ENCODE results near the gene SH3RF3. TPM values are rescaled to one million over a fixed set of nuclear protein-coding genes. Genes with fewer than 3 reads are reported as not detected.

Gene SH3RF3
- polyA plus RNA-seq, 1 donor (not counting 4 experiments of a cell fraction or from before 2014, with no cell fraction given): 0.08 TPM

DNA sequence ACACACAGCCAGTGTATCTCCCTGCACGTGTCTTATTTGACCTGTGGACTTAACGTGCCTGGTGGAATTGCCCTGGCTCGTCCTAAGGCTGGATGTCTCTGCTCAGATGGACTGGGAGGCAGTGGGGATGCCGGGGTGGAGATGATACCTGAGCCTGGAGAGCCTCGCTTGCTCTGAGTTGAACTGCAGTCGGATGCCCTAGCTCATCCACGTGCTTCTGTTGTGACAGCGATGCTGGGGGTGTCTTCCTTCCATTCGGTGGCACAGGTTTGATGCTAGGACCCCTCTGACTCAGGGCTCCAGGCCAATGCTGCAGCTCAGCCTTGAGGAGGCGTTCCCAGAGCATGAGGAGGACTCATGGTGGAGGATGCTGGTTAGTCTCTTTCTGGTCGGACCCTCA lies 117.6 kb downstream of the SH3RF3 start:
- no peak overlapping the region for H3K4me2 ChIP-seq (ENCODE audit: control insufficient read depth, extremely low read depth, insufficient read depth, low read depth, low read length)
- dilution Hi-C loops (cut with MboI; ENCODE audit: extremely low pct_ligation_motif_present, low sequenced_read_pairs): no loop called here
- no peak overlapping the region for H3K9ac ChIP-seq (ENCODE audit: control insufficient read depth, extremely low read depth, insufficient read depth, low read length)
- H4K20me1 ChIP-seq (ENCODE audit: control insufficient read depth, extremely low read depth, insufficient read depth, low read length): no peaks in the 10 kb centered on the region
- TF ChIP-seq EZH2 (IDR thresholded peaks at IDR 0.05; ENCODE audit: low read length): no peak
- TF ChIP-seq CTCF (optimal IDR thresholded peaks at IDR 0.05 in 1 of 3, IDR thresholded peaks at IDR 0.05 in 1 of 3, conservative IDR thresholded peaks at IDR 0.05 in 1 of 3; ENCODE audit: extremely low read depth in 1 of 3, insufficient read depth in 2 of 3, low read length in 3 of 3): no peak
- FAIRE-seq (no peak), DNase-seq (ENCODE audit: low read depth, low spot score) (no peak)
- H3K79me2 ChIP-seq (ENCODE audit: control insufficient read depth, insufficient read depth, low read length): no peaks in the 10 kb centered on the region
- no peak overlapping the region for H2AFZ ChIP-seq (ENCODE audit: control insufficient read depth, low read length)
- H3K27ac ChIP-seq (ENCODE audit: control insufficient read depth, insufficient read depth, low read length): no peak overlapping the region
- no peak overlapping the region for H3K4me3 ChIP-seq (ENCODE audit: control insufficient read depth in 2 of 3, extremely low read depth in 1 of 3, insufficient read depth in 2 of 3, low read depth in 1 of 3, low read length in 3 of 3)
- no peaks in the 10 kb centered on the region for H3K9me1 ChIP-seq (ENCODE audit: control insufficient read depth, extremely low read depth, insufficient read depth, low read length)
- no peaks in the 10 kb centered on the region for H3K9me3 ChIP-seq (ENCODE audit: control insufficient read depth, low read depth, low read length)
- H3K36me3 ChIP-seq (ENCODE audit: control insufficient read depth in 2 of 2, extremely low read depth in 1 of 2, insufficient read depth in 2 of 2, low read length in 2 of 2): no peaks in the 10 kb centered on the region
- peaks cover 16% of the 10 kb centered on the region for H3K4me1 ChIP-seq (ENCODE audit: control insufficient read depth, extremely low read depth, insufficient read depth, low read length)
- peaks cover 16% of the 10 kb centered on the region for H3K27me3 ChIP-seq (ENCODE audit: control insufficient read depth, extremely low read depth, insufficient read depth, low read length)

DNA sequence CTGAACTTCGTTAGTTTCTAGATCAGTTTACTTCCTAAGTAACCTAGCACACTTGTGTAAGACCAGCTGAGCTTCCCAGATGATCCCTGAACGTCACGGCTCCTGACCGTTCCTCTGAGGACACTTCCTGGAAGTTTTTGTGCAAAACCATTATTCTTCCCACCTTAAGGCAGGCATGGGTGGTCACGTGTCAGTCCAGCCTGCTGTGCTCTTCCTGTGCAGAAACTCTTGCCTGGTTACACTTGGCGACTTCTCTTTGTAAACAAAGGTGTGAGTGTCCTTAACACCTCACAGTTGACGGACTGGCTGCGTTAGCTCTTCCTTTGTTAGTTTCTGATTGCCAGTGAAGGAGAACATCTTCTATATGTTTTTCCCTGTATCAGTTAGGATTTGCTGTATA lies 118.3 kb downstream of the SH3RF3 start:
- H3K9ac ChIP-seq (ENCODE audit: control insufficient read depth, extremely low read depth, insufficient read depth, low read length): no peak overlapping the region
- H3K9me3 ChIP-seq (ENCODE audit: control insufficient read depth, low read depth, low read length): no peaks in the 10 kb centered on the region
- H3K27me3 ChIP-seq (ENCODE audit: control insufficient read depth, extremely low read depth, insufficient read depth, low read length): peaks cover 16% of the 10 kb centered on the region
- DNase-seq (ENCODE audit: low read depth, low spot score) (no peak), FAIRE-seq (no peak)
- H3K4me2 ChIP-seq (ENCODE audit: control insufficient read depth, extremely low read depth, insufficient read depth, low read depth, low read length): no peak overlapping the region
- H2AFZ ChIP-seq (ENCODE audit: control insufficient read depth, low read length): no peak overlapping the region
- dilution Hi-C loops (cut with MboI; ENCODE audit: extremely low pct_ligation_motif_present, low sequenced_read_pairs): no loop called here
- H3K36me3 ChIP-seq (ENCODE audit: control insufficient read depth in 2 of 2, extremely low read depth in 1 of 2, insufficient read depth in 2 of 2, low read length in 2 of 2): no peaks in the 10 kb centered on the region
- no peak overlapping the region for H3K27ac ChIP-seq (ENCODE audit: control insufficient read depth, insufficient read depth, low read length)
- no peaks in the 10 kb centered on the region for H4K20me1 ChIP-seq (ENCODE audit: control insufficient read depth, extremely low read depth, insufficient read depth, low read length)
- H3K4me3 ChIP-seq (ENCODE audit: control insufficient read depth in 2 of 3, extremely low read depth in 1 of 3, insufficient read depth in 2 of 3, low read depth in 1 of 3, low read length in 3 of 3): no peak overlapping the region
- H3K79me2 ChIP-seq (ENCODE audit: control insufficient read depth, insufficient read depth, low read length): no peaks in the 10 kb centered on the region
- TF ChIP-seq EZH2 (IDR thresholded peaks at IDR 0.05; ENCODE audit: low read length) (no peak), CTCF (optimal IDR thresholded peaks at IDR 0.05 in 1 of 3, IDR thresholded peaks at IDR 0.05 in 1 of 3, conservative IDR thresholded peaks at IDR 0.05 in 1 of 3; ENCODE audit: extremely low read depth in 1 of 3, insufficient read depth in 2 of 3, low read length in 3 of 3) (no peak)
- H3K9me1 ChIP-seq (ENCODE audit: control insufficient read depth, extremely low read depth, insufficient read depth, low read length): no peaks in the 10 kb centered on the region
- H3K4me1 ChIP-seq (ENCODE audit: control insufficient read depth, extremely low read depth, insufficient read depth, low read length): peaks cover 10% of the 10 kb centered on the region

All from keratinocyte (primary cell).